Effector memory CD8-positive, alpha-beta T cell (primary cell): Measurements from ENCODE around the gene PSMA7.
"Not testable (repeated sequence)": the region's sequence is repeated elsewhere in the genome, so short reads cannot be mapped to it uniquely, and the experiment has no call there.

Source experiments
- ATAC-seq: fragments of 150-1000 bp; cut with Tn5 transposase; replicated peaks from 2 replicates; pipeline ENCODE4 v1.10.0; 2021; ENCODE audit warnings: mild to moderate bottlenecking, moderate library complexity
- DNase-seq, 3 experiments: peaks; one replicate each; pipeline ENCODE4 v3.0.0; 2021
- H3K27ac Mint-ChIP-seq, 2 donors: one replicate each; pipeline ENCODE4 v1.8.0; 2022; ENCODE audit warnings: mild to moderate bottlenecking in 2 of 2, mixed read lengths in 2 of 2, moderate library complexity in 2 of 2
- H3K27me3 Mint-ChIP-seq, 2 donors: one replicate each; pipeline ENCODE4 v1.8.0; 2022; ENCODE audit warnings: mixed read lengths in 2 of 2
- H3K36me3 Mint-ChIP-seq: one replicate; pipeline ENCODE4 v1.8.0; 2022; ENCODE audit warnings: mild to moderate bottlenecking, moderate library complexity, mixed read lengths; ENCODE audit not compliant: insufficient read depth
- H3K4me1 Mint-ChIP-seq, 2 donors: one replicate each; pipeline ENCODE4 v1.8.0; 2022; ENCODE audit warnings: low read depth in 2 of 2, mixed read lengths in 2 of 2
- H3K4me3 Mint-ChIP-seq, 2 donors: one replicate each; pipeline ENCODE4 v1.8.0; 2022; ENCODE audit warnings: mild to moderate bottlenecking in 2 of 2, mixed read lengths in 2 of 2, moderate library complexity in 2 of 2
- H3K9me3 Mint-ChIP-seq, 2 donors: one replicate each; pipeline ENCODE4 v1.8.0; 2022; ENCODE audit warnings: mixed read lengths in 2 of 2

The PSMA7 gene

GRCh38 chr20:62121776-62122653 is 21.2 kb downstream of the PSMA7 start, which contains the start of gene LSM14B:
LSM14B (plus strand) TSS chr20:62122475; CDS start chr20:62122667, 192 bp downstream.
- H3K9me3 Mint-ChIP-seq: no peaks in the 10 kb centered on the region
- DNase-seq: peak; percentile 87 to 94 (median 90)
- peak; percentile 66 for ATAC-seq
- H3K4me3 Mint-ChIP-seq: peak within 1 kb of the TSS; percentile 82 to 84
- peak within 1 kb of the TSS; percentile 83 to 93 for H3K27ac Mint-ChIP-seq
- peaks cover 45 to 53% of the 10 kb centered on the region in 2 donors for H3K4me1 Mint-ChIP-seq
- H3K36me3 Mint-ChIP-seq: peaks cover 56% of the 10 kb centered on the region
- no peaks in the 10 kb centered on the region for H3K27me3 Mint-ChIP-seq

DNA sequence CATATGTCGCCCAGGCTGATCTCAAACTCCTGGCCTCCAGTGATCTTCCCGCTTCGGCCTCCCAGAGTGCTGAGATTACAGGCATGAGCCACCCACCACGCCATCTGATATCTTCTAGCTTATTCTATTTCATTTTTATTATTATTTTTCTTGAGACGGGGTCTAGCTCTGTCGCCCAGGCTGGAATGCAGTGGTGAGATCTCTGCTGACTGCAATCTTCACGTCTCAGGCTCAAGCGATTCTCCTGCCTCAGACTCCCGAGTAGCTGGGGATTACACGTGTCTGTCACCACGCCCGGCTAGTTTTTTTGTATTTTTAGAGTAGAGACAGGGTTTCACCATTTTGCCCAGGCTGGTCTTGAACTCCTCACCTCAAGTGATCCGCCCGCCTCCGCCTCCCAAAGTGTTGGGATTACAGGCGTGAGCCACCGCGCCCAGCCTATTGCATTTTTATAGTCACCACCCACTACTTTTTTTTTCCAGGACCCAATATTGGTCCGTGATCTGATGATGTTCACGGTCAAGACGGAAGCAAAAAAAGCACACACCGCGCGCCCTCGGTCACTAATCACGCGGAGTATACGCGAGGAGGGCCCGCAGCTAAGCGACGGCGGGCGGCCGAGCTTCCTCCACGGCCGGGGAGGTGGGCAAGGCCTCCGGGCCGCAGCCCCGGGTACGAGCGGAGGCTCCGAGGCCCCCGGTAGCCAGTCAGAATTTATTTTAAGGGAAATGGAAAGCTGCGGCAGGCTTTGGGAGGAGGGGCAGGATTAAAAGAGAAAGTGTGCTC is 22.0 kb downstream of the PSMA7 start:
- H3K36me3 Mint-ChIP-seq: peaks cover 51% of the 10 kb centered on the region
- no peaks in the 10 kb centered on the region for H3K27me3 Mint-ChIP-seq
- ATAC-seq: no peak
- peaks cover 45 to 53% of the 10 kb centered on the region in 2 donors for H3K4me1 Mint-ChIP-seq
- peak overlapping the region; percentile 80 to 82 for H3K4me3 Mint-ChIP-seq
- H3K27ac Mint-ChIP-seq: peak overlapping the region; percentile 83 to 93
- H3K9me3 Mint-ChIP-seq: no peaks in the 10 kb centered on the region
- DNase-seq: peak in 1 of 3 experiments; percentile 29

GRCh38 chr20:62120365-62120762 is 22.8 kb downstream of the PSMA7 start:
- no peak for DNase-seq
- peak overlapping the region; percentile 80 to 82 for H3K4me3 Mint-ChIP-seq
- H3K36me3 Mint-ChIP-seq: peaks cover 43% of the 10 kb centered on the region
- H3K4me1 Mint-ChIP-seq: peaks cover 45 to 51% of the 10 kb centered on the region in 2 donors
- H3K27me3 Mint-ChIP-seq: no peaks in the 10 kb centered on the region
- no peaks in the 10 kb centered on the region for H3K9me3 Mint-ChIP-seq
- peak overlapping the region; percentile 83 to 93 for H3K27ac Mint-ChIP-seq
- ATAC-seq: no peak

DNA sequence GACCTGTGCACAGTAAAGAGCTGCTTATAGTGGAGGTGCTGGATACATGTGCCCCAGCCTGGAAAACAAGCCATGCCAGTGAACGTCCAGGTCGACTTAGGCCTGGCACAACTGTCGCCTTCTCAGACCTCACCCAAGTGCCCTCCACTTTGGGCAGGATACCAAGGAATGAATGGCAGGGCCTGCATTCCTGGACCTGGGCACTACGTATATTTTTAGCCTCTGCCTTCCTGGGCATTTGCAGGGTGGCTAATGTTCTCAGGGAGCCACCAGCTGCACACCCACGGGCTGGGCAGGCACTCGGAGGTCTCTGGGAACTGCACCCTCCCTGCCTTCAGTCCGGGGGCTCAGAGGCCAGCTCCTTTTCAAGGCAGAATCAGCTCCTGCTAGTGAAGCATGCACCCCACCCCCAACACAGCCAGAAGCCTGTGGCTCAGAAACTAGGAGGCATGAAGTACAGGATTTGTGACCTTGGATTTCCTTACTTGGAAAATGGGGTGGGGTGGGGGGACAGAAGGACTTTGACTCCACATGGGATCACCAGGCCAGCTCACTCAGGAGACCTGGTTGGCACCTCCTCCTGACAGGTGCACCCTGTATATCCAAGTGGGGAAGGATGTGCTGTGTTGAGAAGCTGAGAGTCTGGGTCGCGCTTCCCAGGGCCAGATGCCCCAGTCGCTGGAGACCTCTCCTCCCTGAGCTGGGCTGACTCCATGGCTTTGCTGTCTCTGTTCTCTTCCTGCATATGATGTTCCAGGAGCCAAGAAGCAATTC is 23.4 kb downstream of the PSMA7 start:
- Mint-ChIP-seq H3K27me3 (no peaks in the 10 kb centered on the region), H3K4me1 (peaks cover 45 to 47% of the 10 kb centered on the region in 2 donors), H3K4me3 (peak overlapping the region in 1 of 2 donors; percentile 44), H3K9me3 (no peaks in the 10 kb centered on the region), H3K27ac (peak overlapping the region; percentile 92 to 93), H3K36me3 (peaks cover 43% of the 10 kb centered on the region)
- no peak for ATAC-seq
- DNase-seq: no peak

DNA sequence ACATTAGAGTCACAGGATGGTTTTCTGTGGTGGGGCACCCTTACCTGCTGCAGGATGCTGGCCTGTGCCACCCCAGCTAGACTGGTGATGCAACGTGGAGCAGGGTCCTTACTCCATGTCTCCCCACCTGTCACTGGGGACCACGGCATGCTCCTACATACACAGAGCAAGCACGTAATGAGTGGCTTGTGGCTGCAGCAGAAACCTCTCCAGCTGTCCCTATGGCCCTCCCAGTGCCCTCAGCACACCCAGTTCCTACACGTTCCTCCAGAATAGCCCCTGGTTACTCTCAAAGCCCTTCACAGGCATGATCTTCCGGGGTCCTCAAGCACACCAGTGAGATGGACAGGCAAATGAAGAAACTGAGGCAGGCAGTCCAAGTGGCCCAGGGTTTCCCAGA is 24.1 kb downstream of the PSMA7 start:
- Mint-ChIP-seq H3K4me1 (peaks cover 42% of the 10 kb centered on the region in 2 donors), H3K27me3 (no peaks in the 10 kb centered on the region), H3K4me3 (peak overlapping the region; percentile 37 to 44), H3K27ac (peak overlapping the region; percentile 92 to 93), H3K36me3 (peaks cover 43% of the 10 kb centered on the region), H3K9me3 (no peaks in the 10 kb centered on the region)
- DNase-seq (no peak), ATAC-seq (no peak)

DNA sequence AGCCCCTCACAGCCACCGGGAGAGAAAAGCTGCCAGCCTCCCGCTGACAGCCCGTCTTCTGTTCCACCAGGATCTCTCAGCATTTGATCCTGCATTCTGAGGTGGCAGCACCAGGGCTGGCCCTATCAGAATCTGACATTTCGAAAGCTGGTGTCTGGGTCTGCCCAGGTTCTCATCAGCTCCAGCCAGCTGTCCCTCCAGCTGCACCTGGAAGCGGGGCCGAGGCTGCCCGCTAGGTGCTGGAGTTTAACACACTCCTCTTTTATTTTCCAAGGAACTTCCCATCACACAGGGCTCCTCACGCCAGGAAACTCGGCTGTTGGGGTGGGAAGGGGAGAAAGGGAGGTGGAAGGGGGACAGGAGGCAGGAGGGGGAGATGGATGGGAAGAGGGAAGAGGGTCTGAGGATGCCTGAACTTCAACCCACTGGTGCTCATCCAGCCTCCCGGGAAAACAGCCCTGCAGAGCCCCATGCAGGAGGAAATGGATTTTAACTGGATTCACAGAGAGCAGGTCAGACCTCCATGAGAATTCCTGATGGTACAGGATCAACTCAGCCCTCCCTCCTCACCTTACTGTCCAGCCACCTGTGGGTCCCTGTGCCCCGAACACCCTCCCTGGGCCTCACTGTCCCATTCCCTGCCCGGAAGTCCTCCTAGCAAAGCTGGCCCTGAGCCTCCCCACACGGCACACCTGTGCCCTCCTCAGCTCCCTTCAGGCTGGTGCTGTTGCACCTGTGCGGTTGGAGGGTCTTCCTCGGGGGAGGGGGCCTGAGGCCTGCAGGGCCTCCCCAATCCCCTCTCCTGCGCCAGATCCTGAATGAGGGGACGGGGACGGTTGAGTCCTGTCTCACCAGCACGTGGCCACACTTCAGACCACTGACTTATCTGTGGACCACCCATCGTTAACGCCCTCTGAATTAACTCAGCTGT is 24.8 kb downstream of the PSMA7 start:
- H3K9me3 Mint-ChIP-seq: no peaks in the 10 kb centered on the region
- DNase-seq: no peak
- peaks cover 34 to 36% of the 10 kb centered on the region in 2 donors for H3K4me1 Mint-ChIP-seq
- H3K27ac Mint-ChIP-seq: peak overlapping the region; percentile 92 to 93
- H3K4me3 Mint-ChIP-seq: peak overlapping the region; percentile 54 to 64
- H3K27me3 Mint-ChIP-seq: no peaks in the 10 kb centered on the region
- ATAC-seq: no peak
- H3K36me3 Mint-ChIP-seq: peaks cover 42% of the 10 kb centered on the region

DNA sequence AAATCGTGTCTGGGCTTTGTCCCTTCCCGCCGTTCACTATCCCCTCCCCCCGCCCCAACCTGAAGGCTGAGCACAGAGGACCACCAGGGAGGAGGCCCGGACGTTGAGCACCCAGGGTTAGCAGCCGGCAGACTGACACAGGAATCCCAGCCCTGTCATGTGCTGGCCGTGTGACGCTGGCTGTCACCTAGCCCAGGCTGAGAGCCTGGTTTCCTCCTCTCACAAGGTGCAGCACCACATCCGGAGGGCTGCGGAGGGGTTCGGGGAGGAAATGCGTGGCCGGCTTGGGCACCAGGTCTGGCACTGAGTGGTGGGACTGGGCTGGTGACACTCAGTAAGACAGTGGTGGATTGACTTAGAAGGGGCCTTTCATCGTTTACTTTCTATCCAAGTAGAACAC is 25.5 kb downstream of the PSMA7 start:
- peak overlapping the region; percentile 54 to 64 for H3K4me3 Mint-ChIP-seq
- peak overlapping the region; percentile 92 to 93 for H3K27ac Mint-ChIP-seq
- H3K9me3 Mint-ChIP-seq: peaks cover 0 to 3% of the 10 kb centered on the region in 2 donors
- H3K4me1 Mint-ChIP-seq: peaks cover 32 to 36% of the 10 kb centered on the region in 2 donors
- H3K27me3 Mint-ChIP-seq: no peaks in the 10 kb centered on the region
- DNase-seq: peak; percentile 88 to 90 (median 90)
- peaks cover 36% of the 10 kb centered on the region for H3K36me3 Mint-ChIP-seq
- peak; percentile 73 for ATAC-seq

GRCh38 chr20:62117362-62117646 is 25.9 kb downstream of the PSMA7 start:
- Mint-ChIP-seq H3K27me3 (no peaks in the 10 kb centered on the region), H3K36me3 (peaks cover 36% of the 10 kb centered on the region), H3K27ac (peak overlapping the region; percentile 92 to 93), H3K4me3 (peak overlapping the region; percentile 54 to 64), H3K4me1 (peaks cover 32 to 36% of the 10 kb centered on the region in 2 donors), H3K9me3 (peaks cover 0 to 5% of the 10 kb centered on the region in 2 donors)
- ATAC-seq (no peak), DNase-seq (no peak)

- H3K4me3 Mint-ChIP-seq: peak overlapping the region in 1 of 2 donors; percentile 64
- no peak for ATAC-seq
- H3K27ac Mint-ChIP-seq: peak overlapping the region; percentile 92 to 93
- H3K4me1 Mint-ChIP-seq: peaks cover 32 to 36% of the 10 kb centered on the region in 2 donors
- no peak for DNase-seq
- peaks cover 0 to 6% of the 10 kb centered on the region in 2 donors for H3K9me3 Mint-ChIP-seq
- H3K27me3 Mint-ChIP-seq: no peaks in the 10 kb centered on the region
- peaks cover 34% of the 10 kb centered on the region for H3K36me3 Mint-ChIP-seq
Measured at GRCh38 chr20:62116558-62117361, 26.4 kb downstream of the PSMA7 start.

DNA sequence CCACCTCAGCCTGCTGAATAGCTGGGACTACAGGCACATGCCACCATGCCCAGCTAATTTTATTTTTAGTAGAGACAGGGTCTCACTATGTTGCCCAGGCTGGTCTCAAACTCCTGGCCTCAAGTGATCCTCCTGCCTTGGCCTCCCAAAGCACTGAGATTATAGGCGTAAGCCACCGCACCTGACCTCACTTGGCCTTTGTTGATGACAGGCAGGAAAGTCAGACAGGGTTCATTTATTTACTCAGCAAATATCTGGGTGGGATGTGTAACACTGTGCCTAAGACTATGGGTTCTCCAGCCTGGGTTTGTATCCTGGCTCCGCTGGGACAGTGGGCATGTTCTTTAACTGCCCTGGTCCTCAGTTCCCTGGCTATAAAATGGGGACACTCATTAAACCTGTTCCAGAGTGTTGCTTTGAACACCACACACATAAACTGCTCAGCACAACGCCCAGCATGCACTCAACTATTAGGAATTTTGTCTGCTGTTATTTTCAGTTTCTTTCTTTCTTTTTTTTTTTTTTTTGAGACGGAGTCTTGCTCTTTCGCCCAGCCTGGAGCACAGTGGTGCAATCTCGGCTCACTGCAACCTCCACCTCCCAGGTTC is 27.3 kb downstream of the PSMA7 start:
- H3K4me1 Mint-ChIP-seq: peaks cover 27 to 31% of the 10 kb centered on the region in 2 donors
- H3K9me3 Mint-ChIP-seq, ATAC-seq, DNase-seq, H3K27me3 Mint-ChIP-seq, H3K4me3 Mint-ChIP-seq: not testable (repeated sequence)
- peaks cover 30% of the 10 kb centered on the region for H3K36me3 Mint-ChIP-seq
- peak overlapping the region; percentile 29 to 39 for H3K27ac Mint-ChIP-seq

- ATAC-seq: no peak
- H3K9me3 Mint-ChIP-seq: peaks cover 0 to 8% of the 10 kb centered on the region in 2 donors
- no peak for DNase-seq
- peak overlapping the region in 1 of 2 donors; percentile 31 for H3K27ac Mint-ChIP-seq
- H3K36me3 Mint-ChIP-seq: peaks cover 23% of the 10 kb centered on the region
- peaks cover 20 to 27% of the 10 kb centered on the region in 2 donors for H3K4me1 Mint-ChIP-seq
- no peak overlapping the region for H3K4me3 Mint-ChIP-seq
- H3K27me3 Mint-ChIP-seq: no peaks in the 10 kb centered on the region
Measured at GRCh38 chr20:62114894-62115293, 28.3 kb downstream of the PSMA7 start.
